GM21360 (cell line): ENCODE measurements around the gene SUPT6H.

Experiments used
- ATAC-seq: cut with Tn5 transposase; IDR thresholded peaks from one replicate; pipeline ENCODE4 v1.9.1; 2021; ENCODE audit warnings: mild to moderate bottlenecking, moderate library complexity; ENCODE audit not compliant: unreplicated experiment

SUPT6H gene

DNA sequence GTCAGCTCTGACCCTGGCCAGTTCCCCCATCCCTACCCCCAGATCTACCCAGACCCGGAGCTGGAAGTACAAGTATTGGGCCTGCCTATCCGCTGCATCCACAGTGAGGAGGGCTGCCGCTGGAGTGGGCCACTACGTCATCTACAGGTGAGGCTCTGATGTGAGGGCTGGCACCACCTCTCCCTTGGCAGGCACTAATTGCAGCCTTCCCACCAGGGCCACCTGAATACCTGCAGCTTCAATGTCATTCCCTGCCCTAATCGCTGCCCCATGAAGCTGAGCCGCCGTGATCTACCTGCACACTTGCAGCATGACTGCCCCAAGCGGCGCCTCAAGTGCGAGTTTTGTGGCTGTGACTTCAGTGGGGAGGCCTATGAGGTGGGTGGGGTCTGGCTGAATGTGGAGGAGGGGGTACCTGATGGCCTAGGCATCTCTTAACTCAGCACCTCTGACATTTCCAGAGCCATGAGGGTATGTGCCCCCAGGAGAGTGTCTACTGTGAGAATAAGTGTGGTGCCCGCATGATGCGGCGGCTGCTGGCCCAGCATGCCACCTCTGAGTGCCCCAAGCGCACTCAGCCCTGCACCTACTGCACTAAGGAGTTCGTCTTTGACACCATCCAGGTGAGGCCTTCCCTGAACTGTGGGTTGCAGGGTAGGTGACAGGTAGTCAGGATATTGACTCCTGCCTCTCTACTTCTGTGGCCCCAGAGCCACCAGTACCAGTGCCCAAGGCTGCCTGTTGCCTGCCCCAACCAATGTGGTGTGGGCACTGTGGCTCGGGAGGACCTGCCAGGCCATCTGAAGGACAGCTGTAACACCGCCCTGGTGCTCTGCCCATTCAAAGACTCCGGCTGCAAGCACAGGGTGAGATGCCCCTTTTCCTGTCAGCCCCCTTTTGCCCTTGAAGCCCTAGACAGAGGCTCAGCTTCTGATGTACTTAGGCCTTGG lies 86.1 kb downstream of the SUPT6H start:
- ATAC-seq, result no peak

DNA sequence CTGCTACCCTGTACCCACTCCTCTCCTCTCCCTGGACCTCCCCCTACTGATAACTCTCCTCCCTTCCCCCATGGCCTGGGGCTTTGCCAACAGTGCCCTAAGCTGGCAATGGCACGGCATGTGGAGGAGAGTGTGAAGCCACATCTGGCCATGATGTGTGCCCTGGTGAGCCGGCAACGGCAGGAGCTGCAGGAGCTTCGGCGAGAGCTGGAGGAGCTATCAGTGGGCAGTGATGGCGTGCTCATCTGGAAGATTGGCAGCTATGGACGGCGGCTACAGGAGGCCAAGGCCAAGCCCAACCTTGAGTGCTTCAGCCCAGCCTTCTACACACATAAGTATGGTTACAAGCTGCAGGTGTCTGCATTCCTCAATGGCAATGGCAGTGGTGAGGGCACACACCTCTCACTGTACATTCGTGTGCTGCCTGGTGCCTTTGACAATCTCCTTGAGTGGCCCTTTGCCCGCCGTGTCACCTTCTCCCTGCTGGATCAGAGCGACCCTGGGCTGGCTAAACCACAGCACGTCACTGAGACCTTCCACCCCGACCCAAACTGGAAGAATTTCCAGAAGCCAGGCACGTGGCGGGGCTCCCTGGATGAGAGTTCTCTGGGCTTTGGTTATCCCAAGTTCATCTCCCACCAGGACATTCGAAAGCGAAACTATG lies 87.0 kb downstream of the SUPT6H start:
- no peak for ATAC-seq

DNA sequence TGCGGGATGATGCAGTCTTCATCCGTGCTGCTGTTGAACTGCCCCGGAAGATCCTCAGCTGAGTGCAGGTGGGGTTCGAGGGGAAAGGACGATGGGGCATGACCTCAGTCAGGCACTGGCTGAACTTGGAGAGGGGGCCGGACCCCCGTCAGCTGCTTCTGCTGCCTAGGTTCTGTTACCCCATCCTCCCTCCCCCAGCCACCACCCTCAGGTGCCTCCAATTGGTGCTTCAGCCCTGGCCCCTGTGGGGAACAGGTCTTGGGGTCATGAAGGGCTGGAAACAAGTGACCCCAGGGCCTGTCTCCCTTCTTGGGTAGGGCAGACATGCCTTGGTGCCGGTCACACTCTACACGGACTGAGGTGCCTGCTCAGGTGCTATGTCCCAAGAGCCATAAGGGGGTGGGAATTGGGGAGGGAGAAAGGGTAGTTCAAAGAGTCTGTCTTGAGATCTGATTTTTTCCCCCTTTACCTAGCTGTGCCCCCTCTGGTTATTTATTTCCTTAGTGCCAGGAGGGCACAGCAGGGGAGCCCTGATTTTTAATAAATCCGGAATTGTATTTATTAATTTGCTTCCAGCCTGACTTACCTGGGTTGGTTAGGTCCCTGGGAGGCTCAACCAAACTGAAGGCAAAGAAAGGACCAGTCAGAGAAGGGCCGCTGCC lies 87.6 kb downstream of the SUPT6H start:
- no peak for ATAC-seq

DNA sequence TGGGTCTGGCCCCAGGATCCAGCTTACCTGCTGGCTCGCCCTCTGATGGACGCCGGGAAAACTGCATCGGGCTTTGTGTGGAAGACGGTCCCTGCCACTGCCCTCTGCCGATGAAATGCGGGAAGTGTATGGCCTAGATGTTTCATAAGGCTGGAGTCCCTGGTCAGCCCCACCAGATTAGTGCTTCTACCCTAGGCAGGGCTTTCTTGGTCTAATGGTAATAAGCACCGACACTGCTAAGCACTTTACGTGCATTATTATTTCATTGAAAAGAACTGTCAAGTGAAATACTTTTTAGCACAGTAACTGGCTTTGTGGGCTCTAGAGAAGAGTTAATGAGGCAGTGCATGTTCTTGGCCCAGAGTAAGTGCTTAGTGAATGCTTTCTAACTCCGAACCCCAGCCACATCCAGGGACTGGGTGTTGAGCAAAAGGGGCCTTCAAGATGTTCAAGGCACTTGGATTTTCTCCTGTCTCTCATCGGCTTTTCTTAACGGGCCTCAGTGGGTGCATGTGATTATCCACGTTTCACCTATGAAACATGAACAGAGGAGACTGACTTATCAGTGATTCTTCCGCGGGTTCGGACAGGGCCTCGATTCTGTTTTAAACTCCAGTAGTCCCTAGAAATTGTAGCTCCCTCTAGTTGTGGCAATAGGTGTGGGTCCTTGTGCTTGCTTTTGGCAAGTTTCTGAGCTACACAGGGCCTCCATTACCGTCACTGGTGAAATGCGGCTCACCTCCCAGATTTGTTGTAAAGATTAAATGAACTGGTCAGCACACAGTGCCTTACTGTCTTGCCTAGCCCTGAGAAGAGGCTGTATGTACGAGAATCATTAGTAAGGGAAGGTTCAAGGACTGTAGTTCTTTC lies 88.4 kb downstream of the SUPT6H start:
- ATAC-seq, result peak; percentile 47

DNA sequence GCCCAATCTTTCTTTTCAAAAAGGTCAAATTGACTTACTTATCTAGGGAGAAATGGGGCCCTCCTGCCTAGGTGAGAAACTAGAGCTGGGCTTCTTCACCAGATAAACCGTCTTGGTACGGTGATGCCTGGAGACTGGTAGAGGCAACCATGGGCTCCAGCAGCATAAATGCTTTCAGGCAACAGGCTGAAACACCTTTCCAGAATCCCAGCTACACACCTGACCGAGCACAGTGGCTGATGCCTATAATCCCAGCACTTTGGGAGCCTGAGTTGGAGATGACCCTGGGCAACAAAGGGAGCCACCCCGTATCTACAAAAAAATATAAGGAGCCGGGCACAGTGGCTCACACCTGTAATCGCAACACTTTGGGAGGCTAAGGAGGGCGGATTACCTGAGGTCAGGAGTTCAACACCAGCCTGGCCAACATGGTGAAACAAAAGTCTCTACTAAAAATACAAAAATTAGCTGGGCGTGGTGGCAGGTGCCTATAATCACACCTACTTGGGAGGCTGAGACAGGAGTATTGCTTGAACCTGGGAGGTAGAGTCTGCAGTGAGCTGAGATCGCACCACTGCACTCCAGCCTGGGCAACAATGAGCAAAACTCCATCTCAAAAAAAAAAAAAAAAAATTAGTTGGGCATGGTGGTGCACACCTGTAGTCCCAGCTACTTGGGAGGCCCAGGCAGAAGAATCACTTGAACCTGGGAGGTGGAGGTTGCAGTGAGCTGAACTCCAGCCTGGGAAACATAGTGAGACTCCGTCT lies 89.8 kb downstream of the SUPT6H start:
- ATAC-seq, result no peak
